NB4 (cell line): ENCODE measurements around the gene IGSF23.

Experiments
- DNase-seq: peaks from one replicate; pipeline ENCODE4 v3.0.0; 2010; ENCODE audit warnings: low read depth
- H3K4me3 ChIP-seq: one replicate; pipeline ENCODE4 v1.5.1; 2011; ENCODE audit warnings: mild to moderate bottlenecking, low read depth, low read length, moderate library complexity
- MAX ChIP-seq: IDR thresholded peaks from 2 replicates; pipeline ENCODE4 v1.6.1; 2011; ENCODE audit warnings: low read depth, low read length
- MYC ChIP-seq: IDR thresholded peaks from 2 replicates; pipeline ENCODE4 v1.6.1; 2011; ENCODE audit warnings: low read depth, low read length
- POLR2A ChIP-seq: IDR thresholded peaks from 2 replicates; pipeline ENCODE4 v1.6.1; 2011; ENCODE audit warnings: mild to moderate bottlenecking; ENCODE audit not compliant: insufficient read length; ENCODE audit errors: extremely low read depth
- TF ChIP-seq, protein P1 (sequence below): IDR thresholded peaks from one replicate; pipeline ENCODE4 v1.5.1; 2012; ENCODE audit warnings: low read depth, low read length

The IGSF23 gene

DNA sequence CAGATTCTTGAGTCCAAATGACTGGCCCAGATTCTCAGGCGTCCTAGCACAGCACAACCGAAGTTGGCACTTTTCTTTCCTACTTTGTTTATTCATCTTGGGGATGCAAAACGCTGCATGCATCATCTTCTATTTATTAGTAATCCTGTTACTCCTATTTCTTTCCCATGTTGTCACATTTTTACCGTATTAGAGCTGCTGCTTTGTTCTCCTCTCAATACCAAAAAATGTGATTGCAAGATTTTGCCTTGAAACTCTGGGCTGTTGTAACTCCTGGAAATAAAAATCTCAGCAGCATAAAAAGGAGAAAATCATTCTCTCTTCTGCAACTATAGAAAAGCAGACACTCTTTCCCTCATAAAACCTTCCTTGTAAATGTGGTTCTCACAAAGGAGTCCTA is 12.9 kb upstream of the IGSF23 start:
- TF ChIP-seq MAX (no peak), MYC (no peak), POLR2A (no peak)
- TF ChIP-seq, protein P1, sequence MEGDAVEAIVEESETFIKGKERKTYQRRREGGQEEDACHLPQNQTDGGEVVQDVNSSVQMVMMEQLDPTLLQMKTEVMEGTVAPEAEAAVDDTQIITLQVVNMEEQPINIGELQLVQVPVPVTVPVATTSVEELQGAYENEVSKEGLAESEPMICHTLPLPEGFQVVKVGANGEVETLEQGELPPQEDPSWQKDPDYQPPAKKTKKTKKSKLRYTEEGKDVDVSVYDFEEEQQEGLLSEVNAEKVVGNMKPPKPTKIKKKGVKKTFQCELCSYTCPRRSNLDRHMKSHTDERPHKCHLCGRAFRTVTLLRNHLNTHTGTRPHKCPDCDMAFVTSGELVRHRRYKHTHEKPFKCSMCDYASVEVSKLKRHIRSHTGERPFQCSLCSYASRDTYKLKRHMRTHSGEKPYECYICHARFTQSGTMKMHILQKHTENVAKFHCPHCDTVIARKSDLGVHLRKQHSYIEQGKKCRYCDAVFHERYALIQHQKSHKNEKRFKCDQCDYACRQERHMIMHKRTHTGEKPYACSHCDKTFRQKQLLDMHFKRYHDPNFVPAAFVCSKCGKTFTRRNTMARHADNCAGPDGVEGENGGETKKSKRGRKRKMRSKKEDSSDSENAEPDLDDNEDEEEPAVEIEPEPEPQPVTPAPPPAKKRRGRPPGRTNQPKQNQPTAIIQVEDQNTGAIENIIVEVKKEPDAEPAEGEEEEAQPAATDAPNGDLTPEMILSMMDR: no peak
- no peak overlapping the region for H3K4me3 ChIP-seq
- DNase-seq: no peak

- no peak for DNase-seq
- no peak overlapping the region for H3K4me3 ChIP-seq
- TF ChIP-seq POLR2A (no peak), MAX (no peak), MYC (no peak)
- TF ChIP-seq, protein P1: no peak
Measured at GRCh38 chr19:44602081-44602480, 11.3 kb upstream of the IGSF23 start.

DNA sequence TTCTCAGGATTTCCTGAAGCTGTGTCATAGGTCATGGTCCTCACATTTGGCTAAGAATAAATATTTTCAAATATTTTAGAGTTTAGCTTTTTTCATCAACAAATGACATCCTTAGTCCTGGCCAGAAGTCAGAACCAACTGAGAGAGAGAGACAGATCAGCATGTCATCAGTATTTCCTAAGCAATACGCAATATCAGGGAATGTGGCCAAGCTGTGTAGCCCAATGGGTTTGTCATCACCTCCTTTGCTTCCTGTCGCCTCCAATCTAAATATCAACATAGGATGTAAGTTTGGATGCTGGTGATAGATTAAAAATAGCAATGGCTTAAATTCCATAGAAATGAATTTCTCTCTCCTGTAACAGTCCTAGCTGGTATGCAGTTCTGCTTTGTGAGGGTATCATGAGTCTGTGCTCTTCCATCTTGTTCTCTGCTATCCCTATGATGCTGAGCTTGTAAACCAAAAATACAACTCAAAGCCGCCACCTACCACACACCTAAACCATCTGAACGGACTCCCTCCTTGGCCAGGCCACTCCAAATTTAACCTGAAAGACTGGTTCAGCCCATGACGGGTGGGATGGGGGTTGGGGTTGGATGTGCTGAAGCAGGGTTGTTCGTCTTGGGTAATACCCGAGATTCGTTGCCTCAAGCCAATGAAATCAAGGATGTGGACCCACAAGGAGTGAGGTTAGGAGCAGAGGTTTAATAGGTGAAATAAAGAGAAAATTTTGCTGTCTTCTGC is 10.0 kb upstream of the IGSF23 start:
- TF ChIP-seq MYC (no peak), MAX (no peak), POLR2A (no peak)
- TF ChIP-seq, protein P1: no peak
- DNase-seq: no peak
- no peak overlapping the region for H3K4me3 ChIP-seq

GRCh38 chr19:44604241-44604640 is 9.1 kb upstream of the IGSF23 start:
- no peak for DNase-seq
- H3K4me3 ChIP-seq: no peak overlapping the region
- TF ChIP-seq MAX (no peak), MYC (no peak), POLR2A (no peak)
- TF ChIP-seq, protein P1: no peak

DNA sequence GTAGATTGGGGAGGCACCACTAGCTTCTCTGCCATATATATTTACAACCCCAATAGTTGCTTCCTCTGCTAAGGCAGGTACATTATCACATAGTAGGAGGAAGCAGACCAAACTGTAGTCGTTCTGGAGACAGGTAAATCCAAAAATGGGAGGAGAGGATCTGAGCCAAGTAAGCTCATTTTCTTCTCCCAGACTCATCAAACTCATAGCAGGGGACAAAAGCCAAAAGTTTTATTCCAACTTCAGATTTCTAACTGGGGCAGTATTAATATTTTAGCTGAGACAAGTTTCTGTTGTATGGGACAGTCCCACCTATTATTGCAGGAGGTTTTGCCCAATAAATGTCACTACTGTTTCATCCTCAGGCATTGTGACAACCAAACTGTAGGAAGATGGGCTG is 7.8 kb upstream of the IGSF23 start:
- H3K4me3 ChIP-seq: no peak overlapping the region
- TF ChIP-seq POLR2A: no peak
- no peak for TF ChIP-seq MYC
- no peak for DNase-seq

DNA sequence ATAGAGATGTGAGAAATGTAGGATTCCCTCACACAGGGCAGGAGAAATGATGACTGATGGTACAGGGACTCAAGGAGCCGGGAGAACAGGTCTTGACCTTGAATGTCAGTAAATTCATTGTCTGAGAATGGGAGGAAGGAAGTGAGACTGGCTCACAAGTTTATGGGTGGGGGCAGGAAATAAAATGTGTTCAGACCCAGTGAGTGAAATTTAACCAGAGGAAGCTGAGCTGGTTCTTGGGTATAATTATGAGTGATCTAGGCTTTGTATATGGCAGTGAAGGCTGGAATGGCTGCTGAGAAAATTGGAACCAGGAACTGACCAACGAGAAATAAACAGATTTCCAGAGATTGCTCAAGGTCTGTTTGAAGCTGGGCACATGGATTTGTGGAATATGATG is 6.3 kb upstream of the IGSF23 start:
- no peak overlapping the region for H3K4me3 ChIP-seq
- peak; percentile 37 for DNase-seq
- no peak for TF ChIP-seq MYC
- TF ChIP-seq POLR2A: no peak
- TF ChIP-seq MAX: no peak
- TF ChIP-seq, protein P1: no peak
